Panc1 (cell line): ENCODE data around the gene BCL2L1.

Experiments
- CTCF ChIP-seq: fragments of 450-650 bp; IDR thresholded peaks from 2 replicates; pipeline ENCODE4 v1.5.1; 2017; ENCODE audit warnings: mild to moderate bottlenecking
- POLR2AphosphoS5 ChIP-seq: IDR thresholded peaks from 2 replicates; pipeline ENCODE4 v1.6.1; 2012; ENCODE audit warnings: mild to moderate bottlenecking, low read depth, low read length, moderate library complexity
- TCF7L2 ChIP-seq: IDR thresholded peaks from 2 replicates; pipeline ENCODE4 v1.6.1; 2011; ENCODE audit warnings: mild to moderate bottlenecking, low read depth, low read length, inconsistent platforms

GRCh38 chr20:31691646-31692275, 30.9 kb downstream of the BCL2L1 start:
- TF ChIP-seq CTCF (no peak), TCF7L2 (no peak), POLR2AphosphoS5 (no peak)
